Esophagus muscularis mucosa (tissue), 4 donors: ENCODE results near the gene ITGAD. TPM values are rescaled to one million over a fixed set of nuclear protein-coding genes. Genes with fewer than 3 reads are reported as not detected.
"Not testable (repeated sequence)": the region's sequence is repeated elsewhere in the genome, so short reads cannot be mapped to it uniquely, and the experiment has no call there.

Experiments
- DNase-seq: peaks from one replicate; pipeline ENCODE4 v3.0.0-alpha.2; 2017; ENCODE audit errors: extremely low spot score
- H3K27ac ChIP-seq, 4 donors: fragments of 200-600 bp; sonication (generic); replicated peaks in 1 of 4; 1 replicate in 3 of 4; 2 replicates in 1 of 4; pipeline ENCODE4 v1.5.1; 2016 to 2019; ENCODE audit warnings: mild to moderate bottlenecking in 1 of 4
- H3K27me3 ChIP-seq, 4 donors: fragments of 200-600 bp; sonication (generic); one replicate each; pipeline versions ENCODE4 v1.5.1 to v1.6.0; 2016 to 2019
- H3K36me3 ChIP-seq, 4 donors: fragments of 200-600 bp; sonication (generic); one replicate each; pipeline ENCODE4 v1.5.1; 2016 to 2019
- H3K4me1 ChIP-seq, 4 donors: fragments of 200-600 bp; sonication (generic); one replicate each; pipeline ENCODE4 v1.5.1; 2016 to 2019
- H3K4me3 ChIP-seq, 4 donors: fragments of 200-600 bp; sonication (generic); 1 replicate in 2 of 4; 2 replicates in 2 of 4; pipeline ENCODE4 v1.5.1; 2016 to 2019; ENCODE audit warnings: mild to moderate bottlenecking in 4 of 4, moderate library complexity in 1 of 4
- H3K9me3 ChIP-seq, 4 donors: fragments of 200-600 bp; sonication (generic); 1 replicate in 3 of 4; 2 replicates in 1 of 4; pipeline ENCODE4 v1.5.1; 2016 to 2019
- EP300 ChIP-seq: sonication (generic); formaldehyde crosslinking; IDR thresholded peaks from one replicate; pipeline ENCODE4 v1.6.1; 2017; ENCODE audit warnings: antibody characterized with exemption
- POLR2A ChIP-seq: fragments of 450-650 bp; IDR thresholded peaks from one replicate; pipeline ENCODE4 v1.6.1; 2017; ENCODE audit warnings: antibody characterized with exemption, moderate library complexity, mild to moderate bottlenecking, low read depth
- POLR2AphosphoS5 ChIP-seq, 2 donors: sonication (generic); formaldehyde crosslinking; IDR thresholded peaks; one replicate each; pipeline ENCODE4 v1.6.1; 2017; ENCODE audit warnings: antibody characterized with exemption in 2 of 2
- WGBS: methylation state at CpG from one replicate; pipeline ENCODE4 v1.1.5; 2018; 5-methylcytosine and 5-hydroxymethylcytosine counted together
- intact Hi-C: fragments of 100-400 bp; cut with DNase I; formaldehyde crosslinking; loops from one replicate; pipeline ENCODE4 v1.15.1; 2023
- total RNA-seq, 4 donors: library from RNA; depleted of rRNA; stranded (reverse); fragments of >200 nt; gene quantifications; one replicate each; pipeline versions ENCODE4 v1.1.0 to v1.2.1, GENCODE V29; 2016
- TF ChIP-seq, protein P1 (sequence below), 3 experiments: fragments of 200-600 bp in 2 of 3; fragments of 450-650 bp in 1 of 3; sonication (generic) in 2 of 3; IDR thresholded peaks; one replicate each; pipeline ENCODE4 v1.5.1; 2017 to 2019; ENCODE audit warnings: antibody characterized with exemption in 3 of 3, mild to moderate bottlenecking in 2 of 3, moderate library complexity in 1 of 3

ITGAD gene
- total RNA-seq, 4 donors from 2014 or later, result 0.50 TPM; not detected in 3

DNA sequence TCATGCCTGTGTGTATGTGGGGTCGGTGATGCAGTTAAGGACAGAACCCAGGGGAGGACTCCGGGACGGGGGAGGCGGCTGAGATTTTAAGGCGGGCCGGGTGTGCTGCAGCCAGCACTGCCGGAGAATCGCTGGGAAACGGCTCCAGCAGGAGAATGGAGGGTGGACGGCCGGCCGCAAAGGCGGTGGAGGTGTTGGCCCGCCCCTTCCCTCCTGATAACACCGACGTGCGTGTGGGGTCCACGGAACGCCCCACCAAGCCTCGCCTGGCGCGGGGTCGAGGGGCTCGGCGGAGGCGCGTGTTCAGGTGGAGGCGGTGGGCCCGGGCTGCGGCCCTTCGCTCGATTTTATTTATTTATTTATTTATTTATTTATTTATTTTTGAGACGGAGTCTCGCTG is 48.8 kb downstream of the ITGAD start:
- WGBS, result 74% methylated on average over 34 of the region's 34 CpGs
- peak overlapping the region; percentile 89 to 97 (median 94) for H3K27ac ChIP-seq
- peaks cover 7 to 17% (median 13%) of the 10 kb centered on the region in 4 donors for H3K4me1 ChIP-seq
- no peaks in the 10 kb centered on the region for H3K36me3 ChIP-seq
- no peaks in the 10 kb centered on the region for H3K27me3 ChIP-seq
- intact Hi-C loops, result loop anchor here (2.0 to 10.0 kb wide), 3 partner anchors 265 to 457 kb away; partner anchors contain the start of genes HSD3B7, ZNF646 and ZNF668
- DNase-seq, result no peak
- TF ChIP-seq EP300 (no peak), POLR2A (no peak), POLR2AphosphoS5 (IDR thresholded peaks at IDR 0.05) (no peak)
- TF ChIP-seq, protein P1, sequence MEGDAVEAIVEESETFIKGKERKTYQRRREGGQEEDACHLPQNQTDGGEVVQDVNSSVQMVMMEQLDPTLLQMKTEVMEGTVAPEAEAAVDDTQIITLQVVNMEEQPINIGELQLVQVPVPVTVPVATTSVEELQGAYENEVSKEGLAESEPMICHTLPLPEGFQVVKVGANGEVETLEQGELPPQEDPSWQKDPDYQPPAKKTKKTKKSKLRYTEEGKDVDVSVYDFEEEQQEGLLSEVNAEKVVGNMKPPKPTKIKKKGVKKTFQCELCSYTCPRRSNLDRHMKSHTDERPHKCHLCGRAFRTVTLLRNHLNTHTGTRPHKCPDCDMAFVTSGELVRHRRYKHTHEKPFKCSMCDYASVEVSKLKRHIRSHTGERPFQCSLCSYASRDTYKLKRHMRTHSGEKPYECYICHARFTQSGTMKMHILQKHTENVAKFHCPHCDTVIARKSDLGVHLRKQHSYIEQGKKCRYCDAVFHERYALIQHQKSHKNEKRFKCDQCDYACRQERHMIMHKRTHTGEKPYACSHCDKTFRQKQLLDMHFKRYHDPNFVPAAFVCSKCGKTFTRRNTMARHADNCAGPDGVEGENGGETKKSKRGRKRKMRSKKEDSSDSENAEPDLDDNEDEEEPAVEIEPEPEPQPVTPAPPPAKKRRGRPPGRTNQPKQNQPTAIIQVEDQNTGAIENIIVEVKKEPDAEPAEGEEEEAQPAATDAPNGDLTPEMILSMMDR (IDR thresholded peaks at IDR 0.05), result no peak
- no peaks in the 10 kb centered on the region for H3K9me3 ChIP-seq
- H3K4me3 ChIP-seq, result peak overlapping the region; percentile 64 to 87 (median 76)

DNA sequence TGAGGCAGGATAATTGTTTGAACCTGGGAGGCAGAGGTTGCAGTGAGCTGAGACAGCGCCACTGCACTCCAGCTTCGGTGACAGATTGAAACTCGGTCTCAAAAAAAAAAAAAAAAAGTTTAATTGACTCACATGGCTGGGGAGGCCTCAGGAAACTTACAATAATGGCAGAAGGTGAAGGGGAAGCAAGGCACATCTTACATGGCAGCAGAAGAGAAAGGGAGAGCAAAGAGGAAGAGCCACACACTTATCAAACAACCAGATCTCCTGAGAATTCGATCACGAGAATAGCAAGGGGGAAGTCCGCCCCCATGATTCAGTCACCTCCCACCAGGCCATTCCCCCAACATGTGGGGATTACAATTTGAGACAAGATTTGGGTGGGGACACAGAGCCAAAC is 52.8 kb downstream of the ITGAD start:
- not testable (repeated sequence) for H3K27ac ChIP-seq, DNase-seq, H3K4me3 ChIP-seq, H3K27me3 ChIP-seq, H3K9me3 ChIP-seq, H3K36me3 ChIP-seq
- intact Hi-C loops, result loop anchor here (10.0 kb wide), 1 partner anchor 371 kb away; the partner anchor contains the start of genes ZNF646 and ZNF668
- 78% methylated on average over 6 of the region's 6 CpGs for WGBS
- peaks cover 7 to 19% (median 13%) of the 10 kb centered on the region in 4 donors for H3K4me1 ChIP-seq

DNA sequence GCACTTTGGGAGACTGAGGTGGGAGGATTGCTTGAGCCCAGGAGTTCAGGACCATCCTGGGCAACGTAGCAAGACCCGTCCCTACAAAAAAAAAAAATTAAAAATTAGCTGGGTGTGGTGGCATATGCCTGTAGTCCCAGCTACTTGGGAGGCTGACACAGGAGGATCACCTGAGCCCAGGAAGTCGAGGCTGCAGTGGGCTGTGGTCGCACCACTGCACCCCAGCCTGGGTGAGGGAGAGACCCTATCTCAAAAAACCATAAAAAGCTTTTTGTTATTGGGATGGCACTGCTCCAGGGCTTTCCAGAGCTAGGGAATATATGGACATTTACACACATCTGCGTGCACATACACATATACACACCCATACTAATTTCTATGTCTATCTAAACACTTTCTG is 58.1 kb downstream of the ITGAD start:
- Histone ChIP-seq H3K4me3 (no peak overlapping the region), H3K27me3 (no peaks in the 10 kb centered on the region), H3K27ac (peak overlapping the region in 3 of 4 donors; percentile 58 to 67 (median 66)), H3K36me3 (peaks cover 0 to 5% (median 2%) of the 10 kb centered on the region in 4 donors), H3K4me1 (peaks cover 50 to 55% (median 53%) of the 10 kb centered on the region in 4 donors), H3K9me3 (no peaks in the 10 kb centered on the region)
- DNase-seq, result no peak
- TF ChIP-seq POLR2A (no peak), POLR2AphosphoS5 (IDR thresholded peaks at IDR 0.05) (no peak), EP300 (no peak)
- 84% methylated on average over 5 of the region's 5 CpGs for WGBS
- intact Hi-C loops, result loop anchor here (10.0 kb wide), 1 partner anchor 414 kb away; no protein-coding TSS in a partner anchor

DNA sequence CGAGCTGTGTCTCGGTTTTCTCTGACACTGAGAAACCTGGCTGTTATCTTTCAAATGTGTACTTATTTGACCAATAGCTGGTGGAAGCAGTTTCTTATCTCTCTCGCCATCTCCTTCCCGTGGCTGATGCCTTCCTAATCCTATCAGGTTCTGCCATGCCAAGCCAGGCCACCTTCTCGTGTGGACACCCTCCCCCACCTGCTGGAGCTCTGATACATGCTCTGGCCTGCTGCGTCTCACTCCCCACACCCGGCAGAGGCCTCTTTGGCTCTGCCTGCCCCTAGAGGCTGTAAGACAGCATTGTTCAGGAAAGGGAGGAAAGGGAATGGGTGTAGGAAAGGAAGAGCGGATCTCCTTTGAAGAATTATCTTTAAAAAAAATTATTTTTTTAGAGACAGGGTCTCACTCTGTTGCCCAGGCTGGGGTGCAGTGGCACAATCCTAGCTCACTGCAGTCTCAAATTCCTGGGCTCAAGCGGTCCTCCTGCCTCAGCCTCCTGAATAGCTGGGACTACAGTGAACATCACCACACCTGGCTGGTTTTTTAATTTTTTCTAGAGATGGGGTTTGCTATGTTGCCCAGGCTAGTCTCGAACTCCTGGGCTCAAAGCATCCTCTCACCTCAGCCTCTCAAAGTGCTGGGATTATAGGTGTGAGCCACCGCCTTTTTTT is 58.7 kb downstream of the ITGAD start:
- Histone ChIP-seq H3K9me3 (no peaks in the 10 kb centered on the region), H3K4me3 (no peak overlapping the region), H3K27me3 (no peaks in the 10 kb centered on the region), H3K36me3 (peaks cover 0 to 5% (median 2%) of the 10 kb centered on the region in 4 donors), H3K4me1 (peaks cover 55 to 61% (median 59%) of the 10 kb centered on the region in 4 donors), H3K27ac (peak overlapping the region; percentile 58 to 71 (median 66))
- intact Hi-C loops, result loop anchor here (10.0 kb wide), 1 partner anchor 413 kb away; no protein-coding TSS in a partner anchor
- no peak for DNase-seq
- TF ChIP-seq, protein P1 (IDR thresholded peaks at IDR 0.05), result peak; percentile 44 to 57 (median 55)
- TF ChIP-seq EP300 (no peak), POLR2A (no peak), POLR2AphosphoS5 (IDR thresholded peaks at IDR 0.05) (peak; percentile 23)
- WGBS, result 44% methylated on average over 11 of the region's 11 CpGs

DNA sequence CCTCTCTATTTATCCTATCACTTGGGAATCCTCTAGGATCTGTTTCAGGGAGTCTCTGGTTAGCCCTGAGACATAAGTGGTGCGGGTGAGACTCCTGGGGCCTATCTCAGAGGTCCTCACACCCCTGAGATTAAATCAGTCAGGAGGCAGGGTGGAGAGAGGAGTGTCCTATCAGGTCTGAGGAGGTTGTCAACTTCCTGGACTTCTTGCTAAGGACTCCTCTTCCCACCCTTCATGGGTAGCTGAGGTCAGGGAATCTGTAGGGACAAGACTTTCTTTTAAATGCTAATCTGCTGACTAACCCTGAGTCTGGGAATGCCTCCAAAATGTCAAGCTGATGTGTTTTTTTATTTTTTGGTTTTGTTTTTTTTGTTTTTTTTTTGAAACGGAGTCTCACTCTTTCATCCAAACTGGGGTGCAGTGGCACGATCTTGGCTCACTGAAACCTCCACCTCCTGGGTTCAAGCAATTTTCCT is 59.5 kb downstream of the ITGAD start:
- 57% methylated on average over 3 of the region's 3 CpGs for WGBS
- TF ChIP-seq POLR2A (no peak), POLR2AphosphoS5 (IDR thresholded peaks at IDR 0.05) (peak in 1 of 2 donors; percentile 29)
- no peak overlapping the region for H3K4me3 ChIP-seq

More for the DNA sequence above, 59.5 kb downstream of the ITGAD start:
- Histone ChIP-seq H3K9me3 (no peaks in the 10 kb centered on the region), H3K27me3 (no peaks in the 10 kb centered on the region), H3K4me1 (peaks cover 64 to 70% (median 67%) of the 10 kb centered on the region in 4 donors), H3K36me3 (peaks cover 0 to 5% (median 2%) of the 10 kb centered on the region in 4 donors), H3K27ac (peak overlapping the region; percentile 58 to 71 (median 66))
- DNase-seq, result no peak
- intact Hi-C loops, result loop anchor here (10.0 kb wide), 1 partner anchor 412 kb away; no protein-coding TSS in a partner anchor
